Neural cell (in vitro differentiated cells): Measurements from ENCODE around the gene L1CAM.

Experiments
- CTCF ChIP-seq: fragments of 450-650 bp; IDR thresholded peaks from 2 replicates; pipeline ENCODE4 v1.5.1; 2014; ENCODE audit warnings: antibody characterized with exemption, mild to moderate bottlenecking, moderate library complexity; ENCODE audit not compliant: poor library complexity, severe bottlenecking
- EP300 ChIP-seq: fragments of 450-650 bp; conservative IDR thresholded peaks from 2 replicates; pipeline ENCODE4 v1.6.1; 2014; ENCODE audit warnings: antibody characterized with exemption, mild to moderate bottlenecking, moderate library complexity; ENCODE audit not compliant: poor library complexity, severe bottlenecking
- EZH2 ChIP-seq: fragments of 200-600, 300-800 bp; shearing (Covaris generic), sonication (generic); IDR thresholded peaks from 2 replicates; pipeline ENCODE4 v1.6.1; 2014; ENCODE audit warnings: antibody characterized with exemption, low read length, borderline replicate concordance, mild to moderate bottlenecking; ENCODE audit not compliant: insufficient read depth, poor library complexity, severe bottlenecking
- MXI1 ChIP-seq: fragments of 450-650 bp; conservative IDR thresholded peaks from 2 replicates; pipeline ENCODE4 v1.6.1; 2014; ENCODE audit warnings: antibody characterized with exemption, mild to moderate bottlenecking; ENCODE audit not compliant: poor library complexity, severe bottlenecking
- POLR2AphosphoS5 ChIP-seq: IDR thresholded peaks from 2 replicates; pipeline ENCODE4 v1.6.1; 2012
- REST ChIP-seq: IDR thresholded peaks from 2 replicates; pipeline ENCODE4 v1.6.1; 2012; ENCODE audit warnings: borderline replicate concordance

GRCh38 chrX:153924149-153924861 lies 38.3 kb upstream of the L1CAM start:
- peak; percentile 31 for TF ChIP-seq CTCF
- TF ChIP-seq EP300 = no peak
- no peak for TF ChIP-seq REST
- TF ChIP-seq MXI1 = no peak
- no peak for TF ChIP-seq EZH2
- no peak for TF ChIP-seq POLR2AphosphoS5
